Loucy (cell line): ENCODE results near the gene HEATR5B.

Source experiments
- CTCF ChIP-seq: fragments of 200-600 bp; sonication (generic); conservative IDR thresholded peaks from 2 replicates; pipeline ENCODE4 v1.5.1; 2014; ENCODE audit warnings: mild to moderate bottlenecking, antibody characterized with exemption, low read length
- EZH2phosphoT487 ChIP-seq: fragments of 200-600 bp; IDR thresholded peaks from 2 replicates; pipeline ENCODE4 v1.6.1; 2018; ENCODE audit warnings: antibody characterized with exemption, mild to moderate bottlenecking, moderate library complexity, borderline replicate concordance

- TF ChIP-seq CTCF (no peak), EZH2phosphoT487 (no peak)
Observed at GRCh38 chr2:36964496-36965058, 119.6 kb downstream of the HEATR5B start.
